IgD-negative memory B cell (primary cell): ENCODE results near the gene HOXC5. TPM values are rescaled to one million over a fixed set of nuclear protein-coding genes. Genes with fewer than 3 reads are reported as not detected.
"Not testable (repeated sequence)": the region's sequence is repeated elsewhere in the genome, so short reads cannot be mapped to it uniquely, and the experiment has no call there.

Experiments
- H3K27ac Mint-ChIP-seq, 3 donors: one replicate each; pipeline ENCODE4 v1.8.0; 2020 to 2022; ENCODE audit warnings: mild to moderate bottlenecking in 3 of 3, mixed read lengths in 3 of 3, moderate library complexity in 1 of 3
- H3K27me3 Mint-ChIP-seq: one replicate; pipeline ENCODE4 v1.8.0; 2021; ENCODE audit warnings: mixed read lengths
- H3K36me3 Mint-ChIP-seq: one replicate; pipeline ENCODE4 v1.8.0; 2020; ENCODE audit warnings: mild to moderate bottlenecking, mixed read lengths
- H3K4me1 Mint-ChIP-seq, 3 donors: one replicate each; pipeline ENCODE4 v1.8.0; 2020 to 2022; ENCODE audit warnings: mixed read lengths in 3 of 3, mild to moderate bottlenecking in 1 of 3
- H3K4me3 Mint-ChIP-seq, 4 donors: one replicate each; pipeline ENCODE4 v1.8.0; 2020 to 2022; ENCODE audit warnings: mild to moderate bottlenecking in 4 of 4, mixed read lengths in 4 of 4, moderate library complexity in 3 of 4
- H3K9me3 Mint-ChIP-seq, 3 donors: one replicate each; pipeline ENCODE4 v1.8.0; 2020 to 2021; ENCODE audit warnings: mixed read lengths in 3 of 3, mild to moderate bottlenecking in 1 of 3
- polyA plus RNA-seq: library from polyadenylated mRNA; unstranded; fragments of 300-500 nt; fragmentation: Illumina TruSeq; gene quantifications from one replicate; pipeline ENCODE4 v1.2.3, GENCODE V29; 2021

Gene HOXC5
- polyA plus RNA-seq, 1 donor from 2014 or later = not detected

- not testable (repeated sequence) for H3K4me3 Mint-ChIP-seq, H3K27me3 Mint-ChIP-seq, H3K36me3 Mint-ChIP-seq, H3K9me3 Mint-ChIP-seq
- peaks cover 12 to 22% (median 12%) of the 10 kb centered on the region in 3 donors for H3K4me1 Mint-ChIP-seq
- peak overlapping the region in 1 of 3 donors; percentile 28 for H3K27ac Mint-ChIP-seq
Observed at GRCh38 chr12:54077843-54078242, 45.0 kb downstream of the HOXC5 start.

GRCh38 chr12:54079115-54079514 lies 46.3 kb downstream of the HOXC5 start:
- H3K36me3 Mint-ChIP-seq, H3K27me3 Mint-ChIP-seq, H3K9me3 Mint-ChIP-seq: not testable (repeated sequence)
- H3K4me1 Mint-ChIP-seq = peaks cover 17 to 32% (median 17%) of the 10 kb centered on the region in 3 donors
- H3K27ac Mint-ChIP-seq = peak overlapping the region in 2 of 3 donors; percentile 59 to 88
- H3K4me3 Mint-ChIP-seq = peak overlapping the region in 2 of 4 donors; percentile 22 to 80

GRCh38 chr12:54080008-54080924 lies 47.4 kb downstream of the HOXC5 start:
- H3K27me3 Mint-ChIP-seq, H3K36me3 Mint-ChIP-seq, H3K9me3 Mint-ChIP-seq: not testable (repeated sequence)
- peaks cover 17 to 32% (median 17%) of the 10 kb centered on the region in 3 donors for H3K4me1 Mint-ChIP-seq
- peak overlapping the region; percentile 81 to 98 (median 91) for H3K4me3 Mint-ChIP-seq
- H3K27ac Mint-ChIP-seq = peak overlapping the region; percentile 81 to 97 (median 97)

GRCh38 chr12:54081053-54081514 lies 48.2 kb downstream of the HOXC5 start:
- not testable (repeated sequence) for H3K36me3 Mint-ChIP-seq, H3K9me3 Mint-ChIP-seq, H3K27me3 Mint-ChIP-seq
- Mint-ChIP-seq H3K4me3 (peak overlapping the region; percentile 81 to 98 (median 91)), H3K4me1 (peaks cover 17 to 32% (median 17%) of the 10 kb centered on the region in 3 donors), H3K27ac (peak overlapping the region; percentile 81 to 97 (median 97))

GRCh38 chr12:54081581-54082396 lies 48.9 kb downstream of the HOXC5 start:
- Mint-ChIP-seq H3K27ac (peak overlapping the region; percentile 81 to 97 (median 97)), H3K4me1 (peaks cover 17 to 32% (median 17%) of the 10 kb centered on the region in 3 donors), H3K4me3 (peak overlapping the region; percentile 81 to 98 (median 91))
- H3K9me3 Mint-ChIP-seq, H3K27me3 Mint-ChIP-seq, H3K36me3 Mint-ChIP-seq: not testable (repeated sequence)

GRCh38 chr12:54082397-54082892 lies 49.6 kb downstream of the HOXC5 start:
- Mint-ChIP-seq H3K27me3 (no peaks in the 10 kb centered on the region), H3K9me3 (no peaks in the 10 kb centered on the region), H3K4me1 (peaks cover 17 to 32% (median 17%) of the 10 kb centered on the region in 3 donors), H3K36me3 (peaks cover 2% of the 10 kb centered on the region), H3K27ac (peak overlapping the region; percentile 81 to 97 (median 97)), H3K4me3 (peak overlapping the region; percentile 81 to 98 (median 91))

Other genes with a start within 250 kb of the HOXC5 start
- gene HOXC13, start 94.2 kb upstream of the HOXC5 start, polyA plus RNA-seq = not detected
- gene HOXC12, start 78.1 kb upstream of the HOXC5 start, polyA plus RNA-seq = not detected
- gene HOXC11, start 59.9 kb upstream of the HOXC5 start, polyA plus RNA-seq = not detected
- not detected for gene HOTAIR, start 58.1 kb upstream of the HOXC5 start, polyA plus RNA-seq
- gene HOXC10, start 47.9 kb upstream of the HOXC5 start, polyA plus RNA-seq = not detected
- not detected for gene HOXC9, start 32.9 kb upstream of the HOXC5 start, polyA plus RNA-seq
- not detected for gene HOXC8, start 24.1 kb upstream of the HOXC5 start, polyA plus RNA-seq
- not detected for gene HOXC6, start 4.6 kb upstream of the HOXC5 start, polyA plus RNA-seq
- gene HOXC4, start 20.8 kb downstream of the HOXC5 start, polyA plus RNA-seq = 2.3 TPM
- gene SMUG1, start 155.9 kb downstream of the HOXC5 start, polyA plus RNA-seq = 32.3 TPM
- 20.6 TPM for gene CBX5, start 247.1 kb downstream of the HOXC5 start, polyA plus RNA-seq
- 748 TPM for gene HNRNPA1, start 247.7 kb downstream of the HOXC5 start, polyA plus RNA-seq